ENCODE data around the gene OPN1LW.
"Not testable (repeated sequence)": the region's sequence is repeated elsewhere in the genome, so short reads cannot be mapped to it uniquely, and the experiment has no call there.

Gene OPN1LW

GRCh38 chrX:154142950-154143745 lies 895 bp upstream of the OPN1LW start:
- DNase-seq (ENCODE audit: low read depth): no peak
- TF ChIP-seq CTCF (conservative IDR thresholded peaks at IDR 0.05; ENCODE audit: low read depth, low read length): no peak
- H3K4me3 ChIP-seq (ENCODE audit: low read depth, low read length): no peak overlapping the region

- DNase-seq (ENCODE audit: low read depth); H3K4me3 ChIP-seq (ENCODE audit: low read depth, low read length): not testable (repeated sequence)
These were observed 7.0 kb downstream of the OPN1LW start for GRCh38 chrX:154151030-154151429.

DNA sequence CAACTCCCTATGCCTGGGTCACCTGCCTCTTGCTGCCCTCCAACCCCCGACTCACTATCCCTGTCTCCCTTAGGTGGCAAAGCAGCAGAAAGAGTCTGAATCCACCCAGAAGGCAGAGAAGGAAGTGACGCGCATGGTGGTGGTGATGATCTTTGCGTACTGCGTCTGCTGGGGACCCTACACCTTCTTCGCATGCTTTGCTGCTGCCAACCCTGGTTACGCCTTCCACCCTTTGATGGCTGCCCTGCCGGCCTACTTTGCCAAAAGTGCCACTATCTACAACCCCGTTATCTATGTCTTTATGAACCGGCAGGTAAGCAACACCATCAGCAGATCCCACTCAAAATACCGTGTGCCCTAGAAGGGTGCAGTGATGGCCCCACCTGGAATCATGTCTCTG lies 12.2 kb downstream of the OPN1LW start:
- H3K4me3 ChIP-seq (ENCODE audit: low read depth, low read length); DNase-seq (ENCODE audit: low read depth): not testable (repeated sequence)

DNA sequence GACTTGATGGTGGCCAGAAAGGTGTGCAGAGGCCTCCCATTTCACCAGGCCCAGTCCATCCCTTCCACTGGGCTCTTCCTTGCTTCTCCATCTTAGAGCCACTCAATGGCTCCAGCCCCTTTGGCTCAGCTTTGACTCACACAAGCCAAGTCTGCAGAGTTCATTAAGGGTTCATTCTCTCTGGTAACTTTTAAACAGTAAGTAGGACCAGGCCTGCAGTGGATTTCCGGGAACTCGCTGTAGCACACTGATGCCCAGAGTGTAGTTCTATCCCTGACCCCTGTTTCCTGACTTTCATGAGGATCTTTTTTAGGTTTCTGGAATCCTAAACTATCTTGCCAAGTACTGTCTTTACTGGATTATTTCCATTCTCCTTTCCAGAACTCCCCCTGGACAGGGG lies 13.2 kb downstream of the OPN1LW start:
- not testable (repeated sequence) for DNase-seq (ENCODE audit: low read depth); H3K4me3 ChIP-seq (ENCODE audit: low read depth, low read length)

GRCh38 chrX:154159345-154159744 lies 15.3 kb downstream of the OPN1LW start:
- DNase-seq (ENCODE audit: low read depth); H3K4me3 ChIP-seq (ENCODE audit: low read depth, low read length): not testable (repeated sequence)

DNA sequence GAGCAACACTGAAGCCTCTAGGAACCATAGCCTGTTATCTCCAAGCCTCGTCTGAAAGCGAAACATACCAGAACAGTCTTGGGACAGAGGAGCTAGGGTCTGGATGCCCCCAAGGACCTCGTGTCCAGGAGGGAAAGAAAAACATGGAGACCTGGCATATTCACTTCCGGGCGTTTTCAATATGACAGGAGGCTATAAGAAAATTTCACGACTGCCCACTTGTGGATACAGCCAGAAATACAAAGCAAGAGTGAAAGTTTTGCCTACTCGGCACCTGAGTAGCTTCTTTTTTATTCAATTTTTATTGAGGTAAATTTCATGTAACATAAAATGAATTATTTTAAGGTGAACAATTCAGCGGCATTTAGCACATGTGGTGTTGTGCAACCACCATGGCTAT lies 20.9 kb downstream of the OPN1LW start:
- not testable (repeated sequence) for DNase-seq (ENCODE audit: low read depth); H3K4me3 ChIP-seq (ENCODE audit: low read depth, low read length)

- not testable (repeated sequence) for H3K4me3 ChIP-seq (ENCODE audit: low read depth, low read length); DNase-seq (ENCODE audit: low read depth)
These were observed 24.3 kb downstream of the OPN1LW start for GRCh38 chrX:154168384-154168783.

- DNase-seq (ENCODE audit: low read depth); H3K4me3 ChIP-seq (ENCODE audit: low read depth, low read length): not testable (repeated sequence)
These were observed 28.5 kb downstream of the OPN1LW start for GRCh38 chrX:154172535-154172943.

DNA sequence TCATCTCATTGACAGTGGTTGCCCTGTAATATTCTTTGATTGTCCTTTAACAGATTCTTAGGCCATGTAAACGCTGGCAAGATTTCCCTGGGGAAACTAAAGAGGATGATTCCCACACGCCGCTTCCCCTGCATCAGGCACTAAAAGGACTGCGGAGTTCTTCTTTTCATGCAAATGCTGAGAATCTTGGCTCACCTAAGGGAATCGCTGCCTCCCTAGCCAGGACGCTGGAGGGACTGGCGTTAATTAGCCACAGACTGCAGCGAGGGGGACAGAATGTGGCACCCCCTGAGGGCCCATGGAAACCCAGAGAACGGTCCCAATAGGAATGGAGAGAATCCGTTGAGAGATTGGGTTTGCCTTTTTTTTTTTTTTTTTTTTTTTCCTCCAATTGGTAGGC lies 30.3 kb downstream of the OPN1LW start:
- not testable (repeated sequence) for H3K4me3 ChIP-seq (ENCODE audit: low read depth, low read length); DNase-seq (ENCODE audit: low read depth)

GRCh38 chrX:154182296-154182695 lies 38.3 kb downstream of the OPN1LW start, which contains the start of gene OPN1MW:
Gene OPN1MW, plus strand, starts transcription at chrX:154182596. Its CDS starts 82 bp downstream, at chrX:154182678.
- not testable (repeated sequence) for H3K4me3 ChIP-seq (ENCODE audit: low read depth, low read length); DNase-seq (ENCODE audit: low read depth)

- not testable (repeated sequence) for H3K4me3 ChIP-seq (ENCODE audit: low read depth, low read length); DNase-seq (ENCODE audit: low read depth)
These were observed 39.8 kb downstream of the OPN1LW start for GRCh38 chrX:154183794-154184193.

DNA sequence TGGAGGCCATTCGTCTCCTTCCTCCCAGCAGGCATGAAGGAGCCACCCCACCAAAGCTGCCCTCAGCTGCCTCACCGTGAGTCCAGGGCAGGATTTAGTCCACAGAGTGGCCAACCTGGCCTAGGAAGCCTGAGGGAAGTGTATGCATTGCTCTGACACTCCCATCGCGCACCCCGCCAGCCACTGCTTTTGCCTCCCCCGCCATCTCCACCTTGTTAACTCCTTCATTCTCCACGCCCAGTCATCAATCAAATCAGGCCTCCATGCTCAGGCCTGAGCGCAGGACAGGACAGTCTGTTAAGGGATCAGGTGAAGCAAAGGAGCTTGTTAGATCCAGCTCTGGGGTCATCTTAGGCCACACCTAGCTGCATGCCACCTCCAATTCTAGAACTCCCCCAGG lies 48.8 kb downstream of the OPN1LW start:
- DNase-seq (ENCODE audit: low read depth); H3K4me3 ChIP-seq (ENCODE audit: low read depth, low read length): not testable (repeated sequence)

GRCh38 chrX:154194316-154194715 lies 50.3 kb downstream of the OPN1LW start:
- not testable (repeated sequence) for DNase-seq (ENCODE audit: low read depth)

GRCh38 chrX:154196466-154196865 lies 52.4 kb downstream of the OPN1LW start:
- not testable (repeated sequence) for H3K4me3 ChIP-seq (ENCODE audit: low read depth, low read length); DNase-seq (ENCODE audit: low read depth)

More at GRCh38 chrX:154194316-154194715, 50.3 kb downstream of the OPN1LW start:
- not testable (repeated sequence) for H3K4me3 ChIP-seq (ENCODE audit: low read depth, low read length)
